WTC11 (cell line): ENCODE measurements around the gene CCSER2. TPM values are rescaled to one million over a fixed set of nuclear protein-coding genes. Genes with fewer than 3 reads are reported as not detected.

ENCODE experiments used
- ATAC-seq: fragments of 200-7000 bp; cut with Tn5 transposase; 2 replicates; pipeline ENCODE4 v1.10.0; 2021; ENCODE audit warnings: mild to moderate bottlenecking, moderate library complexity
- CTCF ChIA-PET: fragments of 300-600 bp; sonication (Branson Sonifier 250); formaldehyde crosslinking; loops from one replicate; lab custom pipeline; 2021; ENCODE audit warnings: antibody characterized with exemption; lab: Charles Lee
- POLR2A ChIA-PET: fragments of 350-600 bp; sonication (Branson Sonifier 250); formaldehyde crosslinking; loops from one replicate; lab custom pipeline; 2021; ENCODE audit warnings: antibody characterized with exemption; lab: Charles Lee
- DNase-seq: peaks from one replicate; pipeline ENCODE4 v3.0.0; 2021; ENCODE audit warnings: low spot score
- H3K27ac Mint-ChIP-seq: 2 replicates; pipeline ENCODE4 v1.8.0; 2021; ENCODE audit warnings: mixed read lengths
- H3K27me3 Mint-ChIP-seq: 2 replicates; pipeline ENCODE4 v1.8.0; 2021; ENCODE audit warnings: low read depth, mild to moderate bottlenecking, moderate library complexity, mixed read lengths
- H3K36me3 Mint-ChIP-seq: 2 replicates; pipeline ENCODE4 v1.8.0; 2021; ENCODE audit warnings: mixed read lengths
- H3K4me1 Mint-ChIP-seq: 2 replicates; pipeline ENCODE4 v1.8.0; 2022; ENCODE audit warnings: mixed read lengths
- H3K4me3 Mint-ChIP-seq: 2 replicates; pipeline ENCODE4 v1.8.0; 2021; ENCODE audit warnings: mild to moderate bottlenecking, moderate library complexity, mixed read lengths
- H3K9me3 Mint-ChIP-seq: 2 replicates; pipeline ENCODE4 v1.8.0; 2021; ENCODE audit warnings: mixed read lengths
- AFF4 ChIP-seq: sonication (generic); formaldehyde crosslinking; IDR thresholded peaks from 2 replicates; pipeline ENCODE4 v1.8.1; 2023; ENCODE audit warnings: mild to moderate bottlenecking, missing genetic modification reagents, borderline replicate concordance
- ARID4B ChIP-seq: sonication (generic); formaldehyde crosslinking; IDR thresholded peaks from 2 replicates; pipeline ENCODE4 v1.8.0; 2023; ENCODE audit warnings: missing genetic modification reagents, mild to moderate bottlenecking, borderline replicate concordance
- CBFB ChIP-seq: sonication (generic); formaldehyde crosslinking; IDR thresholded peaks from 2 replicates; pipeline ENCODE4 v1.8.1; 2022; ENCODE audit warnings: mild to moderate bottlenecking, low read depth, missing genetic modification reagents
- CDX4 ChIP-seq: fragments of 250-450 bp; sonication (Bioruptor Pico); IDR thresholded peaks from 2 replicates; pipeline ENCODE4 v1.9.0; 2021; ENCODE audit warnings: moderate library complexity, mild to moderate bottlenecking, inconsistent platforms, borderline replicate concordance
- E2F4 ChIP-seq: sonication (generic); formaldehyde crosslinking; IDR thresholded peaks from 2 replicates; pipeline ENCODE4 v1.8.1; 2022; ENCODE audit warnings: low read depth, mild to moderate bottlenecking, moderate library complexity, missing genetic modification reagents, borderline replicate concordance
- E2F5 ChIP-seq: sonication (generic); formaldehyde crosslinking; IDR thresholded peaks from 2 replicates; pipeline ENCODE4 v1.8.1; 2022; ENCODE audit warnings: mild to moderate bottlenecking, moderate library complexity, missing genetic modification reagents
- FOXK1 ChIP-seq: sonication (generic); formaldehyde crosslinking; IDR thresholded peaks from 2 replicates; pipeline ENCODE4 v1.8.0; 2022; ENCODE audit warnings: mild to moderate bottlenecking, moderate library complexity, missing genetic modification reagents
- HMGXB4 ChIP-seq: sonication (generic); formaldehyde crosslinking; IDR thresholded peaks from 2 replicates; pipeline ENCODE4 v1.8.1; 2023; ENCODE audit warnings: mild to moderate bottlenecking, moderate library complexity, missing genetic modification reagents
- IRF1 ChIP-seq: sonication (generic); formaldehyde crosslinking; IDR thresholded peaks from 2 replicates; pipeline ENCODE4 v1.8.0; 2023; ENCODE audit warnings: missing genetic modification reagents
- IRF2 ChIP-seq: sonication (generic); formaldehyde crosslinking; IDR thresholded peaks from 2 replicates; pipeline ENCODE4 v1.8.0; 2022; ENCODE audit warnings: low read depth, missing genetic modification reagents, borderline replicate concordance
- JAZF1 ChIP-seq: fragments of 250-450 bp; sonication (Bioruptor Pico); IDR thresholded peaks from 2 replicates; pipeline ENCODE4 v1.9.0; 2021; ENCODE audit warnings: moderate library complexity, mild to moderate bottlenecking, inconsistent platforms
- KAT7 ChIP-seq: sonication (generic); formaldehyde crosslinking; IDR thresholded peaks from 2 replicates; pipeline ENCODE4 v1.8.1; 2023; ENCODE audit warnings: missing genetic modification reagents, mild to moderate bottlenecking, borderline replicate concordance
- NR2C2 ChIP-seq: sonication (generic); formaldehyde crosslinking; IDR thresholded peaks from 2 replicates; pipeline ENCODE4 v1.8.0; 2022; ENCODE audit warnings: mild to moderate bottlenecking, missing genetic modification reagents
- SP1 ChIP-seq: sonication (generic); formaldehyde crosslinking; conservative IDR thresholded peaks from 2 replicates; pipeline ENCODE4 v1.8.1; 2022; ENCODE audit warnings: missing genetic modification reagents
- TEAD1 ChIP-seq: sonication (generic); formaldehyde crosslinking; IDR thresholded peaks from 2 replicates; pipeline ENCODE4 v1.8.0; 2022; ENCODE audit warnings: mild to moderate bottlenecking, missing genetic modification reagents
- ZMAT4 ChIP-seq: fragments of 250-450 bp; sonication (Bioruptor Pico); IDR thresholded peaks from 2 replicates; pipeline ENCODE4 v1.9.0; 2021; ENCODE audit warnings: mild to moderate bottlenecking
- ZNF121 ChIP-seq: sonication (generic); formaldehyde crosslinking; IDR thresholded peaks from 2 replicates; pipeline ENCODE4 v1.8.0; 2023; ENCODE audit warnings: missing genetic modification reagents
- ZNF138 ChIP-seq: sonication (generic); formaldehyde crosslinking; conservative IDR thresholded peaks from 2 replicates; pipeline ENCODE4 v1.8.1; 2022; ENCODE audit warnings: mild to moderate bottlenecking, moderate library complexity, missing genetic modification reagents
- ZNF423 ChIP-seq: fragments of 250-450 bp; sonication (Bioruptor Pico); IDR thresholded peaks from 2 replicates; pipeline ENCODE4 v2.1.2; 2022; ENCODE audit warnings: mild to moderate bottlenecking, moderate library complexity
- total RNA-seq: library from RNA; stranded (reverse); gene quantifications from 3 replicates; pipeline ENCODE4 v1.2.3, GENCODE V29; 2021

CCSER2 gene
- total RNA-seq, 1 experiment from 2014 or later, result 30.6 TPM

- H3K9me3 Mint-ChIP-seq, result peaks cover 4% of the 10 kb centered on the region
- peaks cover 4% of the 10 kb centered on the region; the same call in 1 of the 2 replicates for H3K36me3 Mint-ChIP-seq
- ATAC-seq (no peak), DNase-seq (no peak)
- ChIA-PET CTCF (interaction anchor here (3.4 kb wide), 1 partner anchor 103 kb away, joined by 108 read pairs; no protein-coding TSS in a partner anchor), POLR2A (interaction anchor here (0.5 kb wide), 1 partner anchor 8 kb away, joined by 3 read pairs; no protein-coding TSS in a partner anchor)
- no peak overlapping the region for H3K27ac Mint-ChIP-seq
- peaks cover 6% of the 10 kb centered on the region; the same call in 1 of the 2 replicates for H3K4me1 Mint-ChIP-seq
- TF ChIP-seq IRF1 (CRISPR knock-in tag) (no peak), CBFB (CRISPR knock-in tag) (no peak), E2F4 (CRISPR knock-in tag) (no peak), SP1 (CRISPR knock-in tag) (no peak), ZMAT4 (CRISPR knock-in tag) (no peak), FOXK1 (CRISPR knock-in tag) (no peak), IRF2 (CRISPR knock-in tag) (no peak), HMGXB4 (no peak), ZNF121 (CRISPR knock-in tag) (no peak), CDX4 (no peak), TEAD1 (no peak), JAZF1 (CRISPR knock-in tag) (no peak), NR2C2 (CRISPR knock-in tag) (no peak)
- H3K27me3 Mint-ChIP-seq, result no peaks in the 10 kb centered on the region
- no peak overlapping the region for H3K4me3 Mint-ChIP-seq
Observed at GRCh38 chr10:84432891-84433290, 104.5 kb downstream of the CCSER2 start.

- CTCF ChIA-PET, result no interaction called here
- peaks cover 20% of the 10 kb centered on the region for H3K36me3 Mint-ChIP-seq
- ATAC-seq (no peak), DNase-seq (no peak)
- no peaks in the 10 kb centered on the region for H3K4me1 Mint-ChIP-seq
- POLR2A ChIA-PET, result no interaction called here
- no peaks in the 10 kb centered on the region for H3K27me3 Mint-ChIP-seq
- H3K9me3 Mint-ChIP-seq, result peaks cover 17% of the 10 kb centered on the region
- no peak overlapping the region for H3K4me3 Mint-ChIP-seq
- H3K27ac Mint-ChIP-seq, result no peak overlapping the region
- TF ChIP-seq ZNF423 (CRISPR knock-in tag), result no peak
- TF ChIP-seq E2F5 (CRISPR knock-in tag), result no peak
- no peak for TF ChIP-seq ZNF138 (CRISPR knock-in tag)
- no peak for TF ChIP-seq AFF4 (CRISPR knock-in tag)
- no peak for TF ChIP-seq KAT7
- TF ChIP-seq IRF1 (CRISPR knock-in tag), result no peak
- TF ChIP-seq ARID4B (CRISPR knock-in tag), result no peak
Observed at GRCh38 chr10:84440781-84441180, 112.4 kb downstream of the CCSER2 start.
